ENCODE results near the gene ACTMAP.

GRCh38 chr19:40743926-40744325 lies 6.4 kb downstream of the ACTMAP start:
- no peak for TF ChIP-seq CTCF (IDR thresholded peaks at IDR 0.05)
- no peak for TF ChIP-seq POLR2A (IDR thresholded peaks at IDR 0.05)

All from body of pancreas (tissue), 4 donors.